ENCODE results near the gene PXMP2.
"Not testable (repeated sequence)": the region's sequence is repeated elsewhere in the genome, so short reads cannot be mapped to it uniquely, and the experiment has no call there.

DNA sequence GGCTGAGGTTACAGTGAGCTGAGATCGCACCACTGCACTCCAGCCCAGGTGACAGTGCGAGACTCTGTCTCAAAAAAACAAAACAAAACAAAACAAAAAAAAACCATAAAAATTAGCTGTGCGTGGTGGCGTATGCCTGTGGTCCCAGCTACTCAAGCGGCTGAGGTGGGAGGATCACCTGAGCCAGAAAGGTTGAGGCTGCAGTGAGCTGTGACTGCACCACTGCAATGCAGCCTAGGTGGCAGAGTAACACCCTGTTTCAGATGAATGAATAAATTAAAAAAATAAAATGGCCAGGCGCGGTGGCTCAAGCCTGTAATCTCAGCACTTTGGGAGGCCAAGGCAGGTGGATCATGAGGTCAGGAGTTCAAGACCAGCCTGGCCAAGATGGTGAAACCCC, 66.3 kb downstream of the PXMP2 start:
- TF ChIP-seq, protein P1, sequence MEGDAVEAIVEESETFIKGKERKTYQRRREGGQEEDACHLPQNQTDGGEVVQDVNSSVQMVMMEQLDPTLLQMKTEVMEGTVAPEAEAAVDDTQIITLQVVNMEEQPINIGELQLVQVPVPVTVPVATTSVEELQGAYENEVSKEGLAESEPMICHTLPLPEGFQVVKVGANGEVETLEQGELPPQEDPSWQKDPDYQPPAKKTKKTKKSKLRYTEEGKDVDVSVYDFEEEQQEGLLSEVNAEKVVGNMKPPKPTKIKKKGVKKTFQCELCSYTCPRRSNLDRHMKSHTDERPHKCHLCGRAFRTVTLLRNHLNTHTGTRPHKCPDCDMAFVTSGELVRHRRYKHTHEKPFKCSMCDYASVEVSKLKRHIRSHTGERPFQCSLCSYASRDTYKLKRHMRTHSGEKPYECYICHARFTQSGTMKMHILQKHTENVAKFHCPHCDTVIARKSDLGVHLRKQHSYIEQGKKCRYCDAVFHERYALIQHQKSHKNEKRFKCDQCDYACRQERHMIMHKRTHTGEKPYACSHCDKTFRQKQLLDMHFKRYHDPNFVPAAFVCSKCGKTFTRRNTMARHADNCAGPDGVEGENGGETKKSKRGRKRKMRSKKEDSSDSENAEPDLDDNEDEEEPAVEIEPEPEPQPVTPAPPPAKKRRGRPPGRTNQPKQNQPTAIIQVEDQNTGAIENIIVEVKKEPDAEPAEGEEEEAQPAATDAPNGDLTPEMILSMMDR (conservative IDR thresholded peaks at IDR 0.05; ENCODE audit: low read depth, low read length), result not testable (repeated sequence)
- TF ChIP-seq EZH2 (IDR thresholded peaks at IDR 0.05; ENCODE audit: borderline replicate concordance, low read depth, low read length, poor library complexity, severe bottlenecking), result not testable (repeated sequence)
